GM12891 (cell line): ENCODE results near the gene WDR76.

Experiments
- PAX5 ChIP-seq: IDR thresholded peaks from 2 replicates; pipeline ENCODE4 v1.6.1; 2011; ENCODE audit warnings: low read length, moderate library complexity, mild to moderate bottlenecking; ENCODE audit not compliant: insufficient read depth, severe bottlenecking
- POLR2A ChIP-seq: IDR thresholded peaks from 2 replicates; pipeline ENCODE4 v1.6.1; 2011; ENCODE audit warnings: low read depth, low read length, control low read depth
- POLR2AphosphoS5 ChIP-seq: IDR thresholded peaks from 2 replicates; pipeline ENCODE4 v1.6.1; 2011; ENCODE audit warnings: low read depth, low read length, control low read depth
- POU2F2 ChIP-seq: IDR thresholded peaks from 2 replicates; pipeline ENCODE4 v1.6.1; 2011; ENCODE audit warnings: low read depth, mild to moderate bottlenecking, control low read depth, low read length, moderate library complexity
- SPI1 ChIP-seq: IDR thresholded peaks from 2 replicates; pipeline ENCODE4 v1.6.1; 2011; ENCODE audit warnings: low read depth, low read length, control low read depth
- TAF1 ChIP-seq: IDR thresholded peaks from 2 replicates; pipeline ENCODE4 v1.6.1; 2011; ENCODE audit warnings: low read depth, low read length, control low read depth

GRCh38 chr15:43795997-43796396 lies 30.8 kb upstream of the WDR76 start:
- TF ChIP-seq POU2F2, result no peak
- TF ChIP-seq TAF1, result no peak
- no peak for TF ChIP-seq POLR2AphosphoS5
- no peak for TF ChIP-seq POLR2A
- no peak for TF ChIP-seq PAX5
- no peak for TF ChIP-seq SPI1
